KMS-11 (cell line): ENCODE data around the gene CRKL.

Source experiments
- H2AFZ ChIP-seq: fragments of 200-600 bp; sonication (generic); 2 replicates; pipeline ENCODE4 v1.6.1; 2016; ENCODE audit warnings: antibody characterized with exemption, mixed run types, low read depth
- H3K27ac ChIP-seq: fragments of 200-600 bp; sonication (generic); 2 replicates; pipeline ENCODE4 v1.6.1; 2016; ENCODE audit warnings: mild to moderate bottlenecking, mixed run types
- H3K27me3 ChIP-seq: fragments of 200-600 bp; sonication (generic); 2 replicates; pipeline ENCODE4 v1.6.1; 2017; ENCODE audit warnings: mild to moderate bottlenecking, low read depth, mixed run types, moderate library complexity; ENCODE audit not compliant: insufficient read depth
- H3K36me3 ChIP-seq: fragments of 200-600 bp; sonication (generic); 2 replicates; pipeline ENCODE4 v1.6.1; 2017; ENCODE audit warnings: mild to moderate bottlenecking, mixed run types; ENCODE audit not compliant: insufficient read depth
- H3K4me1 ChIP-seq: fragments of 200-600 bp; sonication (generic); 2 replicates; pipeline ENCODE4 v1.6.1; 2016; ENCODE audit warnings: mild to moderate bottlenecking, low read depth, mixed run types; ENCODE audit not compliant: poor library complexity, severe bottlenecking
- H3K4me2 ChIP-seq: fragments of 200-600 bp; sonication (generic); 2 replicates; pipeline ENCODE4 v1.7.0; 2016; ENCODE audit warnings: mild to moderate bottlenecking, mixed run types
- H3K4me3 ChIP-seq: fragments of 200-600 bp; sonication (generic); IDR thresholded peaks from 2 replicates; pipeline ENCODE4 v1.6.1; 2017; ENCODE audit warnings: low read depth, low read length, mixed read lengths; ENCODE audit not compliant: insufficient read depth
- H3K79me2 ChIP-seq: fragments of 200-600 bp; sonication (generic); 2 replicates; pipeline ENCODE4 v1.6.1; 2016; ENCODE audit warnings: low read depth, mixed run types; ENCODE audit not compliant: insufficient read depth
- H3K9ac ChIP-seq: fragments of 200-600 bp; sonication (generic); 2 replicates; pipeline ENCODE4 v1.6.1; 2016; ENCODE audit warnings: mild to moderate bottlenecking, mixed run types
- H4K20me1 ChIP-seq: fragments of 200-600 bp; sonication (generic); 2 replicates; pipeline ENCODE4 v1.6.1; 2016; ENCODE audit warnings: mild to moderate bottlenecking, mixed run types; ENCODE audit not compliant: insufficient read depth
- TF ChIP-seq, protein P1 (sequence below): fragments of 200-600 bp; sonication (generic); conservative IDR thresholded peaks from 2 replicates; pipeline ENCODE4 v1.6.1; 2017; ENCODE audit warnings: low read depth, mild to moderate bottlenecking, antibody characterized with exemption, low read length, moderate library complexity, mixed read lengths

The CRKL gene

GRCh38 chr22:20964799-20965103 is 47.5 kb downstream of the CRKL start:
- Histone ChIP-seq H4K20me1 (no peaks in the 10 kb centered on the region), H3K4me3 (no peak overlapping the region), H3K9ac (no peak overlapping the region), H3K36me3 (no peaks in the 10 kb centered on the region), H3K4me2 (no peak overlapping the region), H3K4me1 (peaks cover 5% of the 10 kb centered on the region), H3K27me3 (peaks cover 11% of the 10 kb centered on the region; the same call in 1 of the 2 replicates), H2AFZ (no peak overlapping the region; the same call in 1 of the 2 replicates), H3K27ac (no peak overlapping the region), H3K79me2 (no peaks in the 10 kb centered on the region)
- TF ChIP-seq, protein P1, sequence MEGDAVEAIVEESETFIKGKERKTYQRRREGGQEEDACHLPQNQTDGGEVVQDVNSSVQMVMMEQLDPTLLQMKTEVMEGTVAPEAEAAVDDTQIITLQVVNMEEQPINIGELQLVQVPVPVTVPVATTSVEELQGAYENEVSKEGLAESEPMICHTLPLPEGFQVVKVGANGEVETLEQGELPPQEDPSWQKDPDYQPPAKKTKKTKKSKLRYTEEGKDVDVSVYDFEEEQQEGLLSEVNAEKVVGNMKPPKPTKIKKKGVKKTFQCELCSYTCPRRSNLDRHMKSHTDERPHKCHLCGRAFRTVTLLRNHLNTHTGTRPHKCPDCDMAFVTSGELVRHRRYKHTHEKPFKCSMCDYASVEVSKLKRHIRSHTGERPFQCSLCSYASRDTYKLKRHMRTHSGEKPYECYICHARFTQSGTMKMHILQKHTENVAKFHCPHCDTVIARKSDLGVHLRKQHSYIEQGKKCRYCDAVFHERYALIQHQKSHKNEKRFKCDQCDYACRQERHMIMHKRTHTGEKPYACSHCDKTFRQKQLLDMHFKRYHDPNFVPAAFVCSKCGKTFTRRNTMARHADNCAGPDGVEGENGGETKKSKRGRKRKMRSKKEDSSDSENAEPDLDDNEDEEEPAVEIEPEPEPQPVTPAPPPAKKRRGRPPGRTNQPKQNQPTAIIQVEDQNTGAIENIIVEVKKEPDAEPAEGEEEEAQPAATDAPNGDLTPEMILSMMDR, result no peak

DNA sequence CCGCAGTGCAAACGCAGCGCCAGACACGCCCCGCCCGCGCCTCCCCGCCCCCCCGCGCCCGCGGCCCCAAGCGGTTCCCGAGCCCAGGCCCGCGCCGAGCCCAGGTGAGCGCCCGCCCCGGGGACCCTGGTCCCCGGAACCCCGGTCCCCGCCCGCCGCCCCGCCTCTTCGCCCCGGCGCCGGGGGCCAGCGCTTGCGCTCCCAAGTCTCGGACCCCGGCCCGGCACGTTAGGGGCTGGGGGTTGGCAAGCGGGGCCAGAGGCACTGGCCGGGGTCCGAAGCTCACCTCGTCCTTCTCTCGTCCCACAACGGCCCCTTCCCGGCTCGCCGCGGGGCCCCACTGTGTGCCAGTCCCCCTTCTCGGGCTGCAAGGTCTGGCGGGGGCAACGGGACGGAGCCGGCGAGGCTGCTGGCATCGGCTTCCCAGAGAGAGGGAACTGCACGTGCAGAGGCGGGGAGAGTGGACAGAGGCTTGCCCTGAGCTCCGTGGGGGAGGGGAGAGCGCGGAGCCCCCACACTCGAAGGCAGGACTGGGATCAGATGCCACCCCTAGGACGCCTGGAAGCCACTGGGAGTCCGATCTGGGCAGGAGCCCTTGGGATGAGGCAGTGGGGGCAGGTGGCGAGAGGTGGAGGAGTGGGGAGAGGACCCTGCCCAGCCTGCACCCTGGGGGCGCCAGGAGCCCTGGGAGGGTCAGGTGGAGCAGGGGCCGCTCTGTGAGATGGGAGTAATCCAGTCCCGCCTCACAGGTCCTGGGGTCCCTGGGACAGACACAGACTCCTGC is 48.1 kb downstream of the CRKL start:
- H3K9ac ChIP-seq, result no peak overlapping the region
- no peak overlapping the region for H3K27ac ChIP-seq
- no peaks in the 10 kb centered on the region for H3K36me3 ChIP-seq
- TF ChIP-seq, protein P1, result no peak
- no peak overlapping the region for H3K4me2 ChIP-seq
- no peaks in the 10 kb centered on the region for H3K79me2 ChIP-seq
- no peak overlapping the region for H2AFZ ChIP-seq
- peaks cover 5% of the 10 kb centered on the region for H3K4me1 ChIP-seq
- H3K4me3 ChIP-seq, result no peak overlapping the region
- peaks cover 11% of the 10 kb centered on the region; the same call in 1 of the 2 replicates for H3K27me3 ChIP-seq
- no peaks in the 10 kb centered on the region for H4K20me1 ChIP-seq

GRCh38 chr22:20965888-20966855 is 49.0 kb downstream of the CRKL start:
- H3K27ac ChIP-seq, result no peak overlapping the region
- H3K4me3 ChIP-seq, result no peak overlapping the region
- no peaks in the 10 kb centered on the region for H3K36me3 ChIP-seq
- no peaks in the 10 kb centered on the region for H3K79me2 ChIP-seq
- no peak overlapping the region for H3K9ac ChIP-seq
- H2AFZ ChIP-seq, result no peak overlapping the region
- no peak overlapping the region for H3K4me2 ChIP-seq
- TF ChIP-seq, protein P1, result no peak
- peaks cover 5% of the 10 kb centered on the region for H3K4me1 ChIP-seq
- H3K27me3 ChIP-seq, result peaks cover 11% of the 10 kb centered on the region; the same call in 1 of the 2 replicates
- H4K20me1 ChIP-seq, result no peaks in the 10 kb centered on the region

DNA sequence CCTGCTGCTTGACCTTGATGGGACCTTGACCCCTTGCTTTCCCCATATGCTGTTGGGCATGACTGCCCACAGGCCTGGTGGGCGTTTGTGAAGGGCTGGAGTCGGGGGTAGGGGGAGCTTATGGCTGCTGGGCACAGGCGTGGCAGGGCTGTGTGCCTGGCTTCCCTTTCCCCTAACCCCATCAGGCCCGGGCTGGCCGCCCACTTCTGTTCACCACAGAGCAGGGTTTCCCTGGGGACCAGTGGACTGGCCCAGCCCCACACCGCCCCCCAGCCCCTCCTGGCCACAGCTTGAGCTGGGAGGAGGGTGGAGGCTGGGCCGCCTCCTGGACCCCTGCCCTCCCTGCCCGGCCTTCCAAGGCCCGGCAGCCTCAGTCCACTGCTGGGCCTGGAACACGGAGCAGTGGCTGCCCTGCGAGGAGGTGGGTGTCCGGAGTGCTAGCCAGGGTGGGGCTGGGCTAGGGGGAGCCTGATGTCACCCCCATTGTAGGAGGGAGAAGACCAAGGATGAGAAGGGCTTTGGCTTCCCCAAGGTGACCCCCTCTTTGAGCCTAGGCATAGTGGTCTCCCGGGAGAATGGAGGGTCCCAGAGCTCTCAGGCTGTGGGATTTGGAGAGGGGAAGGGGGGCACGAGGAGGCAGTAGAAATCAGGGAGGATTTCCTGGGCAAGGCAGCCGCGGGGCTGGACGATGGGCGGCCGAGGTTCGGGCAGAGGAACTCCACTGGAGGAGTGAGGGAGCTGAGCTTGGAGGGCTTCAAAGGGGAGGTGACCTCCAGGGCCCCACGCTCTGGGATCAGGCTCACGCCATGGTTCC is 49.9 kb downstream of the CRKL start, which contains the start of gene AIFM3:
Gene AIFM3, plus strand, starts transcription at position 373 of the 814 bp plus-strand sequence. CDS start 690 bp downstream, outside the sequence.
- peaks cover 12% of the 10 kb centered on the region; the same call in 1 of the 2 replicates for H3K27me3 ChIP-seq
- H3K4me1 ChIP-seq, result no peaks in the 10 kb centered on the region
- H3K27ac ChIP-seq, result no peak within 1 kb of the TSS
- H3K9ac ChIP-seq, result no peak within 1 kb of the TSS
- H3K79me2 ChIP-seq, result no peaks in the 10 kb centered on the region
- no peak within 1 kb of the TSS for H3K4me3 ChIP-seq
- TF ChIP-seq, protein P1, result no peak
- no peak within 1 kb of the TSS for H3K4me2 ChIP-seq
- H3K36me3 ChIP-seq, result no peaks in the 10 kb centered on the region
- H2AFZ ChIP-seq, result no peak within 1 kb of the TSS
- H4K20me1 ChIP-seq, result no peaks in the 10 kb centered on the region
